Gastrocnemius medialis (tissue), 4 donors: ENCODE measurements around the gene PRRG3.

Source experiments
- CTCF ChIP-seq, 5 experiments: fragments of 450-650 bp in 3 of 5; fragments of 200-600 bp in 2 of 5; sonication (generic) in 2 of 5; IDR thresholded peaks in 4 of 5; conservative IDR thresholded peaks in 1 of 5; 1 replicate in 4 of 5; 2 replicates in 1 of 5; pipeline ENCODE4 v1.5.1; 2016 to 2019; ENCODE audit warnings: antibody characterized with exemption in 5 of 5, mild to moderate bottlenecking in 3 of 5, moderate library complexity in 3 of 5
- POLR2A ChIP-seq, 2 donors: fragments of 450-650 bp; IDR thresholded peaks; one replicate each; pipeline ENCODE4 v1.6.1; 2017; ENCODE audit warnings: antibody characterized with exemption in 2 of 2, mild to moderate bottlenecking in 2 of 2, moderate library complexity in 2 of 2

GRCh38 chrX:151695583-151696340 lies 504 bp downstream of the PRRG3 start:
- TF ChIP-seq POLR2A (IDR thresholded peaks at IDR 0.05) (no peak), CTCF (IDR thresholded peaks at IDR 0.05 in 4 of 5, conservative IDR thresholded peaks at IDR 0.05 in 1 of 5) (no peak)
